Mesothelial cell of epicardium (in vitro differentiated cells): ENCODE results near the gene CTTN. TPM values are rescaled to one million over a fixed set of nuclear protein-coding genes. Genes with fewer than 3 reads are reported as not detected.

Experiments used
- DNase-seq, 2 experiments: peaks; one replicate each; pipeline ENCODE4 v3.0.0; 2021; ENCODE audit warnings: low spot score in 2 of 2; ENCODE audit not compliant: unreplicated experiment in 2 of 2
- H3K27ac Mint-ChIP-seq: 2 replicates; pipeline ENCODE4 v1.8.0; 2021; ENCODE audit warnings: mixed read lengths
- H3K27me3 Mint-ChIP-seq: 2 replicates; pipeline ENCODE4 v1.8.0; 2021; ENCODE audit warnings: low read depth, mixed read lengths
- H3K36me3 Mint-ChIP-seq: 2 replicates; pipeline ENCODE4 v1.8.0; 2021; ENCODE audit warnings: mixed read lengths
- H3K4me1 Mint-ChIP-seq: 2 replicates; pipeline ENCODE4 v1.8.0; 2021; ENCODE audit warnings: mixed read lengths
- H3K4me3 Mint-ChIP-seq: 2 replicates; pipeline ENCODE4 v1.8.0; 2021; ENCODE audit warnings: mild to moderate bottlenecking, moderate library complexity, mixed read lengths
- H3K9me3 Mint-ChIP-seq: 2 replicates; pipeline ENCODE4 v1.8.0; 2021; ENCODE audit warnings: mixed read lengths
- total RNA-seq: library from RNA; stranded (reverse); gene quantifications from 3 replicates; pipeline ENCODE4 v1.2.1, GENCODE V29; 2021
- TF ChIP-seq, protein P1 (sequence below): fragments of 200-600 bp; sonication (generic); IDR thresholded peaks from one replicate; pipeline ENCODE4 v1.5.0; 2021; ENCODE audit warnings: antibody characterized with exemption; ENCODE audit not compliant: unreplicated experiment

CTTN gene
- total RNA-seq, 1 donor from 2014 or later: 318 TPM

DNA sequence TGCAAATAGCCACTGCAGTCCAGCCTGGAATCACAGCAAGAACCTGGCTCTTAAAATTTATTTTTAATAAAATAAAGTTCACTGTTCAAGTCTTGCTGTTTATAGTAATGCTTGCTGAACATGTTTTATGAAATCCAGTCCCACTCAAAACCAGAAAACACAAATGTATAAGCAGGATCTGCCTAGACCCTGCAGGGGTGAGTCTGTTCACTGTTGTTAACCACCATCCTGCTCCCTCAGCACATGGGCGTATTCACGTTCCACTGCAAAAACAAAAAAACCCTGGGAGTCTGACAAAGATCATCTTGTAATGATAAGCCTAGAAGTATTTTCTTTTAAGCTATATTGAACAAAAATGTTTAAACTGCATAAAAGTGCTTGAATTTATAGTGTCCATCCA, 45.0 kb upstream of the CTTN start:
- Mint-ChIP-seq H3K4me1 (no peaks in the 10 kb centered on the region), H3K27me3 (no peaks in the 10 kb centered on the region), H3K36me3 (peaks cover 33% of the 10 kb centered on the region), H3K9me3 (no peaks in the 10 kb centered on the region), H3K27ac (no peak overlapping the region), H3K4me3 (no peak overlapping the region)
- TF ChIP-seq, protein P1, sequence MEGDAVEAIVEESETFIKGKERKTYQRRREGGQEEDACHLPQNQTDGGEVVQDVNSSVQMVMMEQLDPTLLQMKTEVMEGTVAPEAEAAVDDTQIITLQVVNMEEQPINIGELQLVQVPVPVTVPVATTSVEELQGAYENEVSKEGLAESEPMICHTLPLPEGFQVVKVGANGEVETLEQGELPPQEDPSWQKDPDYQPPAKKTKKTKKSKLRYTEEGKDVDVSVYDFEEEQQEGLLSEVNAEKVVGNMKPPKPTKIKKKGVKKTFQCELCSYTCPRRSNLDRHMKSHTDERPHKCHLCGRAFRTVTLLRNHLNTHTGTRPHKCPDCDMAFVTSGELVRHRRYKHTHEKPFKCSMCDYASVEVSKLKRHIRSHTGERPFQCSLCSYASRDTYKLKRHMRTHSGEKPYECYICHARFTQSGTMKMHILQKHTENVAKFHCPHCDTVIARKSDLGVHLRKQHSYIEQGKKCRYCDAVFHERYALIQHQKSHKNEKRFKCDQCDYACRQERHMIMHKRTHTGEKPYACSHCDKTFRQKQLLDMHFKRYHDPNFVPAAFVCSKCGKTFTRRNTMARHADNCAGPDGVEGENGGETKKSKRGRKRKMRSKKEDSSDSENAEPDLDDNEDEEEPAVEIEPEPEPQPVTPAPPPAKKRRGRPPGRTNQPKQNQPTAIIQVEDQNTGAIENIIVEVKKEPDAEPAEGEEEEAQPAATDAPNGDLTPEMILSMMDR: no peak
- DNase-seq: no peak

DNA sequence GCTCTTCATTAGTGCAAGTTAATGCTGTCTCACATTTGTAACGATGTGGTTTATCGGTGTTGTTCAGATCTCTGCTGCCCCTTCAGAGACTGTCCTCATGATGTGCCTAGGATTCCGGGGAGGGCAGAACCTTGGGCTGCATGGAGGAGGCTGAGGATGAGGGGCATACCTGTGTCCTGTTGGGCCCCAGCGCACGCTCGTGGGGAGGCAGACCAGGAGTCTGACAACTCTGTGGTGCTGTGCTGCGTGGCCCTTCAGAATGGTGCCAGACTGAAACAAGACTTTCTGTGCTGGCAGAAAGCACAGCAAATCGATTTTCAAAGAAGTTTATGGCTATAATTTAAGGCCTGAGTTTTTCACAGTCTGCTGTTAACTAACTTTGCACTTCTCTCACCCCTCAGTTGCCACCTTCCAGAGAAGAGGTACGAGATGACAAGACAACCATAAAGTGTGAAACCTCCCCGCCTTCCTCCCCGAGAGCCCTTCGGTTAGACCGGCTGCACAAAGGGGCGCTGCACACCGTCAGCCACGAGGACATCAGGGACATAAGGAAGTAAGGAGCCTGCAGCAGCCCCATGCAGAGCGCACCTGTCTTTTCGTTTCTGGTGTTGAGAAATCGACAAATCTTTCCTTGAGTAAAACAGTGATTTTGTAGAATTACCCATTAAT, 44.3 kb upstream of the CTTN start:
- TF ChIP-seq, protein P1: no peak
- Mint-ChIP-seq H3K27me3 (no peaks in the 10 kb centered on the region), H3K4me1 (no peaks in the 10 kb centered on the region), H3K9me3 (no peaks in the 10 kb centered on the region), H3K4me3 (no peak overlapping the region), H3K36me3 (peaks cover 30% of the 10 kb centered on the region), H3K27ac (no peak overlapping the region)
- no peak for DNase-seq

DNA sequence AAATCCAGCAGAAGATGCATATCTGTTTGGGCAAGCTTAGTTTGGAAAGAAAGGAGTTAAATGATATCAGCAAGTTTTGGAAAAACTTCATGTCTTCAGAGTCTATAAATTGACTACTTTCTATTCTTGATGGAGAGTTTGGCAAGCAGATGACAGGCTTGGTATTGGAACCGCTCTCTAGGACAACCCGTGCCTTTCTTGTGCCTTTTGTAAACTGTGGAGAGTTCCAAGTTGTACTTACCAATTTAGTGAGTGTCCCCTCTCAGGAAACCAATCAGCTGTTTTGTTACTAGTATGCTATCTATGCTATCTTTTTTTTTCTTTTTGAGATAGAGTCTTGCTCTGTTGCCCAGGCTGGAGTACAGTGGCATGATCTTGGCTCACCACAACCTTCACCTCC, 43.7 kb upstream of the CTTN start:
- Mint-ChIP-seq H3K36me3 (peaks cover 30% of the 10 kb centered on the region), H3K4me3 (no peak overlapping the region), H3K4me1 (no peaks in the 10 kb centered on the region), H3K9me3 (no peaks in the 10 kb centered on the region), H3K27me3 (no peaks in the 10 kb centered on the region), H3K27ac (no peak overlapping the region)
- TF ChIP-seq, protein P1: no peak
- no peak for DNase-seq

DNA sequence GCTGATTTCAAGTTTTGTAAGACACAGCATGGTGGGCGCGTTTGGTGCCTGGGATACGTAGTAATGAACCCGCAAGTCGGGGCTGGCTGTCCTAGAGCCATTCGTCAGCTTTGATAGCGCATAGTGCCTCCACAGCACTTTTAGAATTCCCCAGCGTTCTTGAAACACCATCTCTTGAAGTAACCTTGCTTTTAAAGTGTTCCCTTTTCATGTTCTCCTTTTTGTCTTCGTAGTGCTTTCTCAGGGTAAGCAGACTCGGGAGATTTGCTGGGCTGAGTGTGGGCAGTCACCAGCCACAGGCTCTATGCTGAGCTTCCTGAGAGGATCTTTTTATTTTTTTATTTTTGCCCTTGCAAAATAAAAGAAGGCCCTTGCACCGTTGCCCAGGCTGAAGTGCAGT, 39.6 kb upstream of the CTTN start:
- Mint-ChIP-seq H3K4me1 (no peaks in the 10 kb centered on the region), H3K27me3 (no peaks in the 10 kb centered on the region), H3K9me3 (no peaks in the 10 kb centered on the region), H3K4me3 (no peak overlapping the region), H3K27ac (no peak overlapping the region), H3K36me3 (peaks cover 45% of the 10 kb centered on the region)
- DNase-seq: no peak
- TF ChIP-seq, protein P1: no peak

DNA sequence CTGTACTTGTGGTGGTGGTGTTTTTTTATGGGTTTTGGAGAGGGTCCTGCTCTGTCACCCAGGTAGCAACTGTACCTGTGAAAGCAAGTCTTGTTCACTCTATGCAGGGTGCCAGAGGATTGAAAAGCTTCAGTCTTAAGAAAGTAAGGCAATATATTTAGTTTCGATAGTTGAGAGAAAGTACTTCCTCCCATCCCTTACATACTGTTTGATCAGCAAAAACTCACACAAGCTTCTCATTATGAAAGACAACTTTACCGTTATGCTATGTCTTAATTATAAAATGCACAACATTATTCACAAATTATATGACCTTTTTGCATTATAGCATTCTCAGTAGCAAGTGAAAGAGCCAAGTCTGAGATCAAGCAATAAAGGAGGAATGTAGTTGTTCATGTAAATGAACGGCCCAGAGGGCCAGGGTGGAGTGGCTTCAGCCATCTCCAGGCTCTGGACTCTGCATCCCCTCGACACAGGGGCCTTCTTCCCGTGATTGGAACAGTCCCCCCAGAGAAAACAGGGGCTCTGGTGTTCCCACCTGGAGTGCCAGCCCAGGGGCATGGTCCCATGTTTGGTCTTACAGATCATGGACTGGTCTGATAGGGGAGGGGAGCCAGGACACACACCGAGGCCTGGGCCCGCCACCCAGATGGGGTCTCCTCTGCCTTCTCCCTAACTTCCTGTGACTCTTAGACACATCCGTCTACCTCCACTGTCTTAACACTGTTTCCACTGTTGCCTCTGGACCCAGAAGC, 38.7 kb upstream of the CTTN start:
- TF ChIP-seq, protein P1: no peak
- Mint-ChIP-seq H3K27ac (no peak overlapping the region), H3K4me1 (no peaks in the 10 kb centered on the region), H3K4me3 (no peak overlapping the region), H3K9me3 (no peaks in the 10 kb centered on the region), H3K36me3 (peaks cover 40% of the 10 kb centered on the region), H3K27me3 (no peaks in the 10 kb centered on the region)
- DNase-seq: no peak
